Ishikawa (cell line): Measurements from ENCODE around the gene SLC49A4.

Source experiments
- CEBPB ChIP-seq: IDR thresholded peaks from 2 replicates; pipeline ENCODE4 v1.6.1; 2012
- EGR1 ChIP-seq: IDR thresholded peaks from 2 replicates; pipeline ENCODE4 v1.6.1; 2012
- EP300 ChIP-seq: IDR thresholded peaks from 2 replicates; pipeline ENCODE4 v1.6.1; 2012; ENCODE audit warnings: borderline replicate concordance
- FOXM1 ChIP-seq: IDR thresholded peaks from 2 replicates; pipeline ENCODE4 v1.6.1; 2012; ENCODE audit warnings: low read depth, borderline replicate concordance
- MAX ChIP-seq: IDR thresholded peaks from 2 replicates; pipeline ENCODE4 v1.6.1; 2012
- NFIC ChIP-seq: IDR thresholded peaks from 2 replicates; pipeline ENCODE4 v1.6.1; 2012
- RAD21 ChIP-seq: IDR thresholded peaks from 2 replicates; pipeline ENCODE4 v1.6.1; 2012; ENCODE audit warnings: low read depth
- REST ChIP-seq: IDR thresholded peaks from 2 replicates; pipeline ENCODE4 v1.6.1; 2012; ENCODE audit warnings: low read depth, mild to moderate bottlenecking
- TAF1 ChIP-seq: IDR thresholded peaks from 2 replicates; pipeline ENCODE4 v1.6.1; 2012; ENCODE audit warnings: low read depth, mild to moderate bottlenecking
- TCF12 ChIP-seq: IDR thresholded peaks from 2 replicates; pipeline ENCODE4 v1.6.1; 2012; ENCODE audit warnings: low read depth
- TEAD4 ChIP-seq: IDR thresholded peaks from 2 replicates; pipeline ENCODE4 v1.6.1; 2012
- USF1 ChIP-seq: IDR thresholded peaks from 2 replicates; pipeline ENCODE4 v1.6.1; 2012
- YY1 ChIP-seq: IDR thresholded peaks from 2 replicates; pipeline ENCODE4 v1.6.1; 2012; ENCODE audit warnings: low read depth

- TF ChIP-seq TAF1 (no peak), TCF12 (no peak), FOXM1 (no peak), YY1 (no peak), EGR1 (no peak), EP300 (no peak), MAX (no peak), TEAD4 (no peak), REST (no peak), RAD21 (no peak), CEBPB (no peak), NFIC (no peak), USF1 (no peak)
Observed at GRCh38 chr3:122902326-122902725, 107.5 kb downstream of the SLC49A4 start.
